Measurements from ENCODE around the gene PRCP.

PRCP gene

DNA sequence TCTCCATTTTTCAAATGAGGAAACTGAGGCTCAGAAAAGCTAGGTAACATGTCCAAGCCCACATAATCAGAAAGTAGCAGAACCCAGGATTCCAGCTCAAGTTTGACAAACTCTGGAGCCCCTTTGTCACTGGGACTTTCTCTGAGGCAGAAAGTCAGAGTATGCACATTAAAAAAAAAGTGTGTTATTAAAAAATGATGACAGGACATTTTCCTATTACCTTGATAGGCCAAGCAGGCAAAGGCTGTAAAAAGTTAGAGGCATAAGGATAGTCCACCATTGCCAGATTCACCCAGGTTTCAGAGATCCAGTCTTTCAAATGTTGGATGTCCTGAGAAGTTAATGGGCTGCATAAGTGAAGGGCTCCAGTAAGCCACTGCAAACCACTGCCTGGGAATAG is 51.4 kb downstream of the PRCP start:
- ATAC-seq (ENCODE audit: low read depth) (no peak), DNase-seq (ENCODE audit: low spot score) (no peak)
- TF ChIP-seq, protein P1, sequence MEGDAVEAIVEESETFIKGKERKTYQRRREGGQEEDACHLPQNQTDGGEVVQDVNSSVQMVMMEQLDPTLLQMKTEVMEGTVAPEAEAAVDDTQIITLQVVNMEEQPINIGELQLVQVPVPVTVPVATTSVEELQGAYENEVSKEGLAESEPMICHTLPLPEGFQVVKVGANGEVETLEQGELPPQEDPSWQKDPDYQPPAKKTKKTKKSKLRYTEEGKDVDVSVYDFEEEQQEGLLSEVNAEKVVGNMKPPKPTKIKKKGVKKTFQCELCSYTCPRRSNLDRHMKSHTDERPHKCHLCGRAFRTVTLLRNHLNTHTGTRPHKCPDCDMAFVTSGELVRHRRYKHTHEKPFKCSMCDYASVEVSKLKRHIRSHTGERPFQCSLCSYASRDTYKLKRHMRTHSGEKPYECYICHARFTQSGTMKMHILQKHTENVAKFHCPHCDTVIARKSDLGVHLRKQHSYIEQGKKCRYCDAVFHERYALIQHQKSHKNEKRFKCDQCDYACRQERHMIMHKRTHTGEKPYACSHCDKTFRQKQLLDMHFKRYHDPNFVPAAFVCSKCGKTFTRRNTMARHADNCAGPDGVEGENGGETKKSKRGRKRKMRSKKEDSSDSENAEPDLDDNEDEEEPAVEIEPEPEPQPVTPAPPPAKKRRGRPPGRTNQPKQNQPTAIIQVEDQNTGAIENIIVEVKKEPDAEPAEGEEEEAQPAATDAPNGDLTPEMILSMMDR (IDR thresholded peaks at IDR 0.05; ENCODE audit: poor library complexity, severe bottlenecking), result no peak
- Histone ChIP-seq H3K27ac (ENCODE audit: poor library complexity, severe bottlenecking) (no peak overlapping the region), H3K9me3 (ENCODE audit: severe bottlenecking) (no peaks in the 10 kb centered on the region), H3K36me3 (ENCODE audit: low read depth) (no peaks in the 10 kb centered on the region), H3K4me3 (ENCODE audit: severe bottlenecking) (no peak overlapping the region), H3K4me1 (ENCODE audit: insufficient read depth, poor library complexity, severe bottlenecking) (no peaks in the 10 kb centered on the region), H3K27me3 (ENCODE audit: insufficient read depth, poor library complexity, severe bottlenecking) (no peaks in the 10 kb centered on the region)

DNA sequence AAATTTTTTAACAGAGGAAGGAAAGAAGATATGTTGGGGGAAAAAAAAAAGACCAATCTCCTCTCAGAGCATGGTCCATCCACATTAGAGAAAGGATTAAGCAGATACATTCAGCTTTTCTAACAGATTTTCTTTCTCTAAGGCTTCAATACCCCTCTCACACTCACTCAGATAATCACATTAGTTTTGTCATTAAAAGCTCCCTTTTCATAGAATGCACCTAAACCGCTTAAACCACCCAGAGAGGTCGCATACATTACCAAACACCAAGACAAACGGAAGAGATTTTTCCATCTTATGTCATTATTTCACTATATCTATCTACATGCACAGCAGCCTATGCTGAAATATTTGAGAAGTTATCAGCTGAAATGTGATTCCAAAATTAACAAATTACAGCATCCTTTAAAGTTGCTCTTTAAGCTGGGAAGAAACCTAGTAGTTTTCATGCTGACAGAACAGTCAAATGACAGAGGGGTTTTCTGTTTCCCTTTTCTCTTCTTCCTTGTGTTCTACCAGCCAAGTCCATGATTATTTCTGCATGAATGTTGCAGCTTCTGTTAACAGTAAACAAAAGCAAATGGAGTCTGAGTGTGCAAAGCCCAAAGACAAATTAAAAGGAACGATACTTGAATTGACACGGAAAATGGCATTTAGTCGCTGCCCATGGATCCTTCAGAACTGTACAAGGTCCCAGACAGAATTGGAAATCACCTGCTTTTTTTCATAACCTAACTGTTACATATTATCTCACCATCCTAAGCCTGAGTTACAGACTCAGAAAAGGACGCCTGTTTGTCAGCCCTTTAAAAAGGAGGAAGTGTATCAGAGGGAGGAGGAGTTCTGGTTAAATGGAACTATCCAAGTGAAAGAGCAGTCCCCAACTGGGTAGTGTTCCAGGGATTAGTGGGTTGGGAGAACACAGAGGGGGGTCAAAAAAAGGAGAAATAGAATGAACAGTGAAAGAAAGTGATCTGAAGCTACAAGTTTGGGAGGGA is 54.6 kb downstream of the PRCP start:
- TF ChIP-seq, protein P1 (IDR thresholded peaks at IDR 0.05; ENCODE audit: poor library complexity, severe bottlenecking), result no peak
- H3K27ac ChIP-seq (ENCODE audit: poor library complexity, severe bottlenecking), result no peak overlapping the region
- H3K27me3 ChIP-seq (ENCODE audit: insufficient read depth, poor library complexity, severe bottlenecking), result no peaks in the 10 kb centered on the region
- H3K4me1 ChIP-seq (ENCODE audit: insufficient read depth, poor library complexity, severe bottlenecking), result no peaks in the 10 kb centered on the region
- H3K4me3 ChIP-seq (ENCODE audit: severe bottlenecking), result no peak overlapping the region
- DNase-seq (ENCODE audit: low spot score) (no peak), ATAC-seq (ENCODE audit: low read depth) (no peak)
- no peaks in the 10 kb centered on the region for H3K9me3 ChIP-seq (ENCODE audit: severe bottlenecking)
- no peaks in the 10 kb centered on the region for H3K36me3 ChIP-seq (ENCODE audit: low read depth)

DNA sequence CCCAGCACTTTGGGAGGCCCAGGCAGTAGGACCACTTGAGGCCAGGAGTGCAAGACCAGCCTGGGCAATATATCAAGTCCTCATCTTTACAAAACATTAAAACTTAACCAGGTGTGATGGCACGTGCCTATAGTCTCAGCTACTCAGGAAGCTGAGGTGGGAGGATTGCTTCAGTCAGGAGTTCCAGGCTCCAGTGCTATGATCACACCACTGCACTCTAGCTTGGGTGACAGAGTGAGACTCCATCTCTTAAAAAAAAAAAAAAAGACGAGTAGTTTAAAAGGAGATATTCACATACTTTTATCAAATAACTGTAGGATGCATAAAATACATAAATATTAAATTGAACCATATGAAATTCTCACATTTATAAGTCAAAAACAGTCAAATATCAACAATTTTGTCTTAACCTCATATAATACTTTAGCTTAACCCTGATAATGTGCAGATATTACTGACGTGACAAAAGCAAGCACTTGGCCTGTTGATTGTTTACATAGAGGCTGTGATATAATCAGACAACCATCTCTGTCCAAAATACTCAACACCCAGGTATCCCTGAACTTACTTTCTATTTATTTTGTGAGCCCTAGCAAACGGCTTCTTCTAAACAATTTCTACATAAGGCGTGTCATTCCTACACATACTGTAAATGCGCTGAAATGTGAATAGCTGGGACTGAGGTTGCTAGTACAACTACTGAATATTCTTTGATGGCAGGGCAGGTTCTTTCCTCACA is 57.0 kb downstream of the PRCP start:
- no peak for DNase-seq (ENCODE audit: low spot score)
- Histone ChIP-seq H3K4me3 (ENCODE audit: severe bottlenecking) (no peak overlapping the region), H3K36me3 (ENCODE audit: low read depth) (no peaks in the 10 kb centered on the region), H3K9me3 (ENCODE audit: severe bottlenecking) (no peaks in the 10 kb centered on the region), H3K27me3 (ENCODE audit: insufficient read depth, poor library complexity, severe bottlenecking) (no peaks in the 10 kb centered on the region), H3K27ac (ENCODE audit: poor library complexity, severe bottlenecking) (no peak overlapping the region), H3K4me1 (ENCODE audit: insufficient read depth, poor library complexity, severe bottlenecking) (no peaks in the 10 kb centered on the region)
- TF ChIP-seq, protein P1 (IDR thresholded peaks at IDR 0.05; ENCODE audit: poor library complexity, severe bottlenecking), result no peak
- 0 out of 3 replicates have a peak, but pooled peaks have one; percentile 31 for ATAC-seq (ENCODE audit: low read depth)

DNA sequence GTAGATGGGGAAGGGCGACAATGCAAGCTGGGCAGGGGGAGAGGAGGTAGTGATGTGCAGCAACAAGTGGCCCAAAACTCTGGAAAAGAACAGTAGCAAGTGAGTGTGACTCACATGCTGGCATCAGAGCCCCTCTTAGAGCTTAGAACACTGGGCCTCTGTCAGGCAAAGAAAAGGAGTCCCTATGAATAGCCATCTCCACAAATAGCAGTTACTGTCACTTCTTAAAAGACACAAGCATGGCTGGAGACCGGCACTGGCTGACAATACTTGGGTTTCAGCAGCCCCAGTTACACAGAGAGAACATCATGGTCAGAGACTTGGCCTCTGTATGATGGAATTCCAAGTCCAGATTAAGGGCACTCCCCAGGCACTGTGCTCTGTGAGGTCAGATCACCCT is 58.2 kb downstream of the PRCP start:
- no peaks in the 10 kb centered on the region for H3K27me3 ChIP-seq (ENCODE audit: insufficient read depth, poor library complexity, severe bottlenecking)
- DNase-seq (ENCODE audit: low spot score), result no peak
- H3K4me3 ChIP-seq (ENCODE audit: severe bottlenecking), result no peak overlapping the region
- ATAC-seq (ENCODE audit: low read depth), result no peak
- H3K9me3 ChIP-seq (ENCODE audit: severe bottlenecking), result no peaks in the 10 kb centered on the region
- TF ChIP-seq, protein P1 (IDR thresholded peaks at IDR 0.05; ENCODE audit: poor library complexity, severe bottlenecking), result no peak
- no peaks in the 10 kb centered on the region for H3K4me1 ChIP-seq (ENCODE audit: insufficient read depth, poor library complexity, severe bottlenecking)
- no peak overlapping the region for H3K27ac ChIP-seq (ENCODE audit: poor library complexity, severe bottlenecking)
- H3K36me3 ChIP-seq (ENCODE audit: low read depth), result 0 out of 2 replicates have a peak, but pooled peaks cover 3% of the 10 kb centered on the region

Data from RWPE2 (cell line).